ENCODE measurements around the gene TAF11L9.
"Not testable (repeated sequence)": the region's sequence is repeated elsewhere in the genome, so short reads cannot be mapped to it uniquely, and the experiment has no call there.

TAF11L9 gene

DNA sequence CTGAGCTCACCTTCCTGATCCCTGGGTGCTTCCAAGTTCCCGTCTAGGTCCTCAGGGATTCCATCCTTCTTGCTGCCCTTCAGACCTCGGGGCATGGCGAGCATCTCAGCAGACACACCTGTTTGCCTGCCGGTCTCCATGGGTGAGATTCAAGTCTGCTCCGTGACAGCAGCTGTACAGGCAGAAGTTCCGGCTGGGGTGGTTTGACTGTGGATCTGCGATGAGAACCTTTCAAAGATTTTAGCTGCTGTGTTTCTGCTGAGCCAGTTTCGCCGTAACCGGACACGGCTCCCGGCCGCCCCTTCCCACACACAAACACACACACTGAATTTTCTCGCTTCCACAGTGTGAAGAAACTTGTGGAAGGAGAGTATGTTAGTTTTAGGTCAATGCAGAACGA lies at the start of gene TAF11L9:
Gene TAF11L9, minus strand, starts transcription at position 140 of the 400 bp plus-strand sequence.
- DNase-seq, result not testable (repeated sequence)

DNA sequence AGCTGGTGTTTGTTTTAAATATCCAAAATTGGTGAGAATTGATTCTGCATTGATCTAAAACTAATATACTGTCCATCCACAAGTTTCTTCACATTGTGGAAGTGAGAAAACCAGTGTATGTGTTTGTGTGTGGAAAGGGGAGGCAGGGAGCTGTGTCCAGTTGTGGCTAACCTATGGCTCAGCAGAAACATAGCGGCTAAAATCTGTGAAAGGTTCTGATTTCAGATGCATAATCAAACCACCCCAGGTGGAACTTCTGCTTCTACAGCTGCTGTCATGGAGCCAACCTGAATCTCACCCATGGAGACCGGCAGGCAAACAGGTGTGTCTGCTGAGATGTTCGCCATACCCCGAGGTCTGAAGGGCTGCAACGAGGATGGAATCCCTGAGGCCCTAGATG lies 40.0 kb upstream of the TAF11L9 start, which contains the start of gene TAF11L14:
Gene TAF11L14, plus strand, starts transcription at position 301 of the 400 bp plus-strand sequence.
- no peak for DNase-seq

DNA sequence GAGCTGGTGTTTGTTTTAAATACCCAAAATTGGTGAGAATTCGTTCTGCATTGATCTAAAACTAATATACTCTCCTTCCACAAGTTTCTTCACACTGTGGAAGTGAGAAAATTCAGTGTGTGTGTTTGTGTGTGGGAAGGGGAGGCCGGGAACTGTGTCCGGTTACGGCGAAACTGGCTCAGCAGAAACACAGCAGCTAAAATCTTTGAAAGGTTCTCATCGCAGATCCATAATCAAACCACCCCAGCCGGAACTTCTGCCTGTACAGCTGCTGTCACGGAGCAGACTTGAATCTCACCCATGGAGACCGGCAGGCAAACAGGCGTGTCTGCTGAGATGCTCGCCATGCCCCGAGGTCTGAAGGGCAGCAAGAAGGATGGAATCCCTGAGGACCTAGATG lies 37.6 kb upstream of the TAF11L9 start, which contains the start of gene TAF11L13:
Gene TAF11L13, plus strand, starts transcription at position 301 of the 400 bp plus-strand sequence.
- not testable (repeated sequence) for DNase-seq

DNA sequence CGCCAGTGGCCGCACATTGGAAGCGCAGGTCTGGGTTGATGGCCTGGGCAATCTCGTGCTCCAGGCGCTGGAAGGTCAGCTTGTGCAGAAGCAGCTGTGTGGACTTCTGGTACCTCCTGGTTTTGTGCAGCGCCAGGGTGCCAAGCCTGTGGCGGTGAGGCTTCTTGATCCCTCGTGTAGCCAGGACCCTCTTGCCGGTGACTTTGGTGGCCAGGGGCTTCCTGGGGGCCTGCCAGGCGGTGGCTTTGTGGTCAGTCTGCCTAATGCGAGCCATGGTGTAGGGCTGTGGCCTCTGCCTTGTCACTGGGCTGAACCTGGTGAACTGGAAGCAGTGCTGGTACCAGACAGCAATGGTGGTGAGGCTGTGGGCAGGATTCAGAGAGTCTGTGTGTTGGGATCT lies 31.5 kb upstream of the TAF11L9 start:
- no peak for DNase-seq

DNA sequence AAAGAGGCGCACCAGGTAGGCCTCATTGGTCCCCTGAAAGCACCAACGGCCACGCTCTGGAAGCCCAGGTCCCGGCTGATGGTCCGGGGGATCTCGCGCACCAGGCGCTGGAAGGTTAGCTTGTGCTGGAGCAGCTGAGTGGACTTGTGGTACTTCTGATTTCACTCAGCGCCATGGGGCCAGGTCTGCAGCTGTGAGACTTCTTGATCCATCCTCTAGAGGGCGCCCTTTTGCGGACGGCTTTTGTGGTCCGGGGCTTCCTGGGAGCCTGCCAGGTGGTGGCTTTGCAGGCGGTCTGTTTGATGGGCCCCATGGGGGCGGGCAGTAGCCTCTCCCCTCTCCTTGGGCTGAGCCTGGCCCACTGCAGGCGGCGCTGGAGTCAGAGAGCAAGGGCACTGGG lies 26.4 kb upstream of the TAF11L9 start:
- DNase-seq, result no peak

DNA sequence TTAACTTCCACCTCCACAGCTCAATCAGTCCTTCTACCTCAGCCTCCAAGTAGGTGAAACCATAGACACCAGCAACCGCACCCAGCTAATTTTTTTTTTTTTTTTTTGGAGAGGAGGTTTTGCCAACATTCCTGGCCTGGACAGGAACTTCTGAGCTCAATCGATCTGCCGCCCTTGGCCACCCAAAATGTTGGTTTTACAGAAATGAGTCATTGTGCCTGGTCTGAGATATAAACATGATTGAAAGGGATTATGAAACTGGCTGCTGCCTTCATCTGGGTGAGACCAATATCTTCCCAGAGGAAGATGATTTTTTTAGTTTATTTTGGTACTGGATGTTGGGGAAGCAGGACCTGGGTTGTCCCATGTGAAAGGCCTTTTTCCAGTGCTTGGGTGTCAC lies 25.2 kb upstream of the TAF11L9 start:
- no peak for DNase-seq

DNA sequence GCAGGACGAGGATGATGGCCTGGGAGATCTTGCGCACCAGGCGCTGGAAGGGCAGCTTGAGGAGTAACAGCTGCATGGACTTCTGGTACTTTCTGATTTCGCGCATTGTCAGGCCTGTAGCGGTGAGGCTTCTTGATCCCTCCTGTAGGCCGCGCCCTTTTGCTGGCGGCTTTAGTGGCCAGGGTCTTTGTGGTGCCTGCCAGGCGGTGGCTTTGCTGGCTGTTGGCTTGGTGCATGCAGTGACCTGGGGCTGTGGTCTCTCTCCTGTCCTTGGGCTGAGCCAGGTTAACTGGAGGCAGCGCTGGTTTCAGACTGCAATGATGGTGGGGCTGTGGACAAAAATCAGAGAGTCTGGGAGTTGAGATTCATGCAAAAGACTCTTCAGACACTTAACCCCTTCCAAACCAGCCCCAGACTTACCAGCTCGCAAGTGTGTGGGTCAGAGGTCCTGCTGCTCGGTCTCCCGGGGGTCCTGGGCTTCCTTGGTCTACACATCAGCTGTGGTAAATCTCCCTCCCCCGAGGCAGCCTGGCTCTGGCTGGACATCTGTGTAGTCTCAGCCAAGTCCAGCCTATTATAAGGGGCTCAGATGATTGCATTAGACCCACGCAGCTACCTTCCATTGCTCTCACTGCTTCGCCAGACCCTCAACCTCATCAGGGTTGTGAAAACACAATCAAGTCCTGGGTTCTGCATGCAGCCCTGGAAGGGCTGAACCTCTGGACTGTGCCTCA lies 20.8 kb upstream of the TAF11L9 start:
- DNase-seq, result no peak

DNA sequence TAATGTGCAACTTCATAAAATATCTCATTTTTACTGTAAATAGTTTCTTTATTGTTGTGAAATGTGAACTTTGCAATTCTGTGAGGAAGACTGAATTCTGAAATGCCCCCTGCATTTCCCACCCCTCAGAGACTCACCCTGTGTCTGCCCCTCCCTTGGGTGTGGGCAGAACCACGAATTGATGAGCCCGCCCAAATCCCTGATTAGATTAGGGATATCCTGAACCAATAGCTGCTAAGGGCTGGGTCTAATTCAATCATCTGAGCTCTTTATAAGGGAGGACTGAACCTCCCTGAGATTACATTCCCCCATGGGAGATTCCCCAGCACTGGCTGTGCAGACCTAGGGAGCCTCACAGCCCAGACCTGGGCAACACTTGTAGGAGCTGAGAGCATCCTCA lies 15.9 kb upstream of the TAF11L9 start, which contains the start of gene TAF11L12:
Gene TAF11L12, plus strand, starts transcription at position 301 of the 400 bp plus-strand sequence.
- not testable (repeated sequence) for DNase-seq

DNA sequence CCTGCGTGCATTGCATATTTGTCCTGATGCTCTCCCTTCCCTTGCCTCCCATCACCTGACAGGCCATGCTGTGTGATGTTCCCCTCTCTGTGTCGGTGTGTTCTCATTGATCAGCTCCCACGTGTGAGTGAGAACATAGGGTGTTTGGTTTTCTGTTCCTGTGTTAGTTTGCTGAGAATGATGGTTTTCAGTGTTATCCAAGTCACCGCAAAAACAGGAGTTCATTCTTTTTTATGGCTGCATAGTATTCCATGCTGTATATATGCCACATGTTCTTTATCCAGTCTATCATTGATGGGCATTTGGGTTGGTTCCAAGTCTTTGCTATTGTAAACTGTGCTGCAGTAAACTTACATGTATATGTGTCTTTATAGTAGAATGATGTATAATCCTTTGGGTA lies 13.3 kb upstream of the TAF11L9 start:
- not testable (repeated sequence) for DNase-seq

DNA sequence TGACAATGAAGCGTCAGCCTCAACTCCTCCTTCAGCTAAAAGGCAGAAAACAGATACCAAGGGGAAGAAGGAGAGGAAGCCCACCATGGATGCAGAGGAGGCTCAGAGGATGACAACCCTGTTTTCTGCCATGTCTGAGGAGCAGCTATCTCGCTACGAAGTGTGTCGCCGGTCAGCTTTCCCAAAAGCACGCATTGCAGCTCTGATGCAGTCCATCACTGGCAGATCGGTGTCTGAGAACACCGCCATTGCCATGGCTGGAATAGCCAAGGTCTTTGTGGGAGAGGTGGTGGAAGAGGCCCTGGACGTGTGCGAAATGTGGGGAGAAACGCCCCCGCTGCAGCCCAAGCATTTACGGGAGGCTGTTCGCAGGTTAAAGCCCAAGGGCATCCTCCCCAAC lies 10.8 kb upstream of the TAF11L9 start:
- no peak for DNase-seq

DNA sequence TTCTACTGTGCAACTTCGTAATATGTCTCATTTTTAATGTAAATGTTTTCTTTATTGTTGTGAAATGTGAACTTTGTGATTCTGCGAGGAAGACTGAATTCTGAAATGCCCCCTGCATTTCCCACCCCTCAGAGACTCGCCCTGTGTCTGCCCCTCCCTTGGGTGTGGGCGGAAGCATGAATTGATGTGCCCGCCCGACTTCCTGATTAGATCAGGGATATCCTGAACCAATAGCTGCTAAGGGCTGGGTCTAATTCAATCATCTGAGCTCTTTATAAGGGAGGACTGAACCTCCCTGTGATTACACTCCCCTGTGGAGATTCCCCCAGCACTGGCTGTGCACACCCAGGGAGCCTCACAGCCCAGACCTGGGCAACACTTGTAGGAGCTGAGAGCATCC lies 9.7 kb upstream of the TAF11L9 start, which contains the start of gene TAF11L11:
Gene TAF11L11, plus strand, starts transcription at position 304 of the 400 bp plus-strand sequence.
- not testable (repeated sequence) for DNase-seq

DNA sequence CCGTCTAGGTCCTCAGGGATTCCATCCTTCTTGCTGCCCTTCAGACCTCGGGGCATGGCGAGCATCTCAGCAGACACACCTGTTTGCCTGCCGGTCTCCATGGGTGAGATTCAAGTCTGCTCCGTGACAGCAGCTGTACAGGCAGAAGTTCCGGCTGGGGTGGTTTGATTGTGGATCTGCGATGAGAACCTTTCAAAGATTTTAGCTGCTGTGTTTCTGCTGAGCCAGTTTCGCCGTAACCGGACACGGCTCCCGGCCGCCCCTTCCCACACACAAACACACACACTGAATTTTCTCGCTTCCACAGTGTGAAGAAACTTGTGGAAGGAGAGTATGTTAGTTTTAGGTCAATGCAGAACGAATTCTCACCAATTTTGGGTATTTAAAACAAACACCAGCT lies 3.5 kb upstream of the TAF11L9 start, which contains the start of gene TAF11L10:
Gene TAF11L10, minus strand, starts transcription at position 101 of the 400 bp plus-strand sequence.
- not testable (repeated sequence) for DNase-seq

DNA sequence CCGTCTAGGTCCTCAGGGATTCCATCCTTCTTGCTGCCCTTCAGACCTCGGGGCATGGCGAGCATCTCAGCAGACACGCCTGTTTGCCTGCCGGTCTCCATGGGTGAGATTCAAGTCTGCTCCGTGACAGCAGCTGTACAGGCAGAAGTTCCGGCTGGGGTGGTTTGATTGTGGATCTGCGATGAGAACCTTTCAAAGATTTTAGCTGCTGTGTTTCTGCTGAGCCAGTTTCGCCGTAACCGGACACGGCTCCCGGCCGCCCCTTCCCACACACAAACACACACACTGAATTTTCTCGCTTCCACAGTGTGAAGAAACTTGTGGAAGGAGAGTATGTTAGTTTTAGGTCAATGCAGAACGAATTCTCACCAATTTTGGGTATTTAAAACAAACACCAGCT lies 3.3 kb downstream of the TAF11L9 start, which contains the start of gene TAF11L8:
Gene TAF11L8, minus strand, starts transcription at position 101 of the 400 bp plus-strand sequence.
- DNase-seq, result not testable (repeated sequence)

DNA sequence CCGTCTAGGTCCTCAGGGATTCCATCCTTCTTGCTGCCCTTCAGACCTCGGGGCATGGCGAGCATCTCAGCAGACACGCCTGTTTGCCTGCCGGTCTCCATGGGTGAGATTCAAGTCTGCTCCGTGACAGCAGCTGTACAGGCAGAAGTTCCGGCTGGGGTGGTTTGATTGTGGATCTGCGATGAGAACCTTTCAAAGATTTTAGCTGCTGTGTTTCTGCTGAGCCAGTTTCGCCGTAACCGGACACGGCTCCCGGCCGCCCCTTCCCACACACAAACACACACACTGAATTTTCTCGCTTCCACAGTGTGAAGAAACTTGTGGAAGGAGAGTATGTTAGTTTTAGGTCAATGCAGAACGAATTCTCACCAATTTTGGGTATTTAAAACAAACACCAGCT lies 8.5 kb downstream of the TAF11L9 start, which contains the start of gene TAF11L7:
Gene TAF11L7, minus strand, starts transcription at position 101 of the 400 bp plus-strand sequence.
- not testable (repeated sequence) for DNase-seq

All from left hindlimb (tissue), 1 donor.